H1 (cell line): ENCODE results near the gene P3H1. TPM values are rescaled to one million over a fixed set of nuclear protein-coding genes. Genes with fewer than 3 reads are reported as not detected.

ENCODE experiments used
- CTCF ChIA-PET: fragments of 300-600 bp; sonication (Branson Sonifier 250); formaldehyde crosslinking; loops from one replicate; lab custom pipeline; 2021; ENCODE audit not compliant: partially characterized antibody; lab: Charles Lee
- POLR2A ChIA-PET: fragments of 300-600 bp; sonication (Branson Sonifier 250); formaldehyde crosslinking; loops from one replicate; lab custom pipeline; 2021; ENCODE audit warnings: inconsistent platforms; ENCODE audit not compliant: partially characterized antibody; lab: Charles Lee
- DNase-seq, 2 experiments: peaks; one replicate each; pipeline versions ENCODE4 v3.0.0 to v3.0.0-alpha.2; 2010 to 2022; ENCODE audit warnings: low spot score in 2 of 2, low read depth in 1 of 2, mixed read lengths in 1 of 2
- FAIRE-seq: peaks from 2 replicates; lab custom pipeline; 2011; peaks lifted over from hg19 to GRCh38; lab: Jason Lieb, UNC
- H2AFZ ChIP-seq: 2 replicates; pipeline ENCODE4 v1.8.1; 2012; ENCODE audit warnings: low read length, inconsistent platforms
- H2AK5ac ChIP-seq: 2 replicates; pipeline ENCODE4 v1.6.1; 2013; ENCODE audit warnings: low read depth, low read length
- H2BK120ac ChIP-seq: replicated peaks from 2 replicates; pipeline ENCODE3; 2013; ENCODE audit warnings: low read depth, low read length, inconsistent platforms
- H2BK12ac ChIP-seq: 2 replicates; pipeline ENCODE4 v1.6.1; 2013; ENCODE audit warnings: low read depth, low read length
- H2BK15ac ChIP-seq: 2 replicates; pipeline ENCODE4 v1.6.1; 2013; ENCODE audit warnings: low read length
- H2BK20ac ChIP-seq: 2 replicates; pipeline ENCODE4 v1.6.1; 2013; ENCODE audit warnings: low read length
- H2BK5ac ChIP-seq: 2 replicates; pipeline ENCODE4 v1.6.1; 2013; ENCODE audit warnings: low read depth, low read length
- H3K14ac ChIP-seq: 2 replicates; pipeline ENCODE4 v1.6.1; 2013; ENCODE audit warnings: inconsistent platforms; ENCODE audit not compliant: insufficient read length
- H3K18ac ChIP-seq: 2 replicates; pipeline ENCODE4 v1.6.1; 2013; ENCODE audit warnings: low read length; ENCODE audit errors: extremely low read depth
- H3K23ac ChIP-seq: 2 replicates; pipeline ENCODE4 v1.6.1; 2013; ENCODE audit warnings: inconsistent platforms; ENCODE audit not compliant: insufficient read length
- H3K23me2 ChIP-seq: 2 replicates; pipeline ENCODE4 v1.6.1; 2013; ENCODE audit warnings: low read depth, low read length
- H3K27ac ChIP-seq: 2 replicates; pipeline ENCODE4 v1.6.1; 2011; ENCODE audit warnings: low read depth, low read length, inconsistent platforms
- H3K27me3 ChIP-seq, 4 experiments: replicated peaks in 1 of 4; 1 replicate in 1 of 4; 2 replicates in 3 of 4; pipeline versions ENCODE4 v1.6.1 to v1.8.1; 2011 to 2013; ENCODE audit warnings: low read length in 3 of 4, mild to moderate bottlenecking in 3 of 4, inconsistent platforms in 2 of 4, mixed read lengths in 2 of 4, moderate library complexity in 1 of 4; ENCODE audit not compliant: control insufficient read depth in 3 of 4, insufficient read depth in 3 of 4; ENCODE audit errors: extremely low read depth in 1 of 4
- H3K36me3 ChIP-seq, 4 experiments: 2 replicates each; pipeline versions ENCODE4 v1.6.1 to v1.8.1; 2011 to 2013; ENCODE audit warnings: mild to moderate bottlenecking in 4 of 4, low read length in 3 of 4, moderate library complexity in 2 of 4, control low read depth in 1 of 4, inconsistent platforms in 1 of 4; ENCODE audit not compliant: insufficient read depth in 4 of 4, control insufficient read depth in 2 of 4
- H3K4ac ChIP-seq: replicated peaks from 2 replicates; pipeline ENCODE3; 2013; ENCODE audit warnings: low read length, low read depth, mixed read lengths, inconsistent platforms; ENCODE audit not compliant: insufficient read length
- H3K4me1 ChIP-seq, 4 experiments: replicated peaks in 1 of 4; 1 replicate in 1 of 4; 2 replicates in 3 of 4; pipeline versions ENCODE4 v1.6.1 to v1.8.1; 2011 to 2013; ENCODE audit warnings: low read length in 3 of 4, inconsistent platforms in 2 of 4, mixed read lengths in 1 of 4; ENCODE audit not compliant: insufficient read depth in 4 of 4, control insufficient read depth in 3 of 4
- H3K4me2 ChIP-seq, 2 experiments: 2 replicates each; pipeline versions ENCODE4 v1.6.1 to v1.8.1; 2011 to 2013; ENCODE audit warnings: low read depth in 2 of 2, low read length in 2 of 2, control low read depth in 1 of 2, inconsistent platforms in 1 of 2, mild to moderate bottlenecking in 1 of 2; ENCODE audit not compliant: insufficient read depth in 1 of 2
- H3K4me3 ChIP-seq, 4 experiments: fragments of 200-600, 300-600 bp in 1 of 4; sonication (generic), shearing (Covaris generic), sonication (Bioruptor Twin) in 1 of 4; 2 replicates each; pipeline versions ENCODE4 v1.5.1 to v1.8.1; 2011 to 2016; ENCODE audit warnings: low read length in 4 of 4, low read depth in 3 of 4, control low read depth in 2 of 4, inconsistent platforms in 2 of 4, mild to moderate bottlenecking in 2 of 4, mixed read lengths in 1 of 4, moderate library complexity in 1 of 4; ENCODE audit not compliant: insufficient read depth in 2 of 4; ENCODE audit errors: extremely low read depth in 1 of 4
- H3K56ac ChIP-seq: replicated peaks from 2 replicates; pipeline ENCODE3; 2013; ENCODE audit warnings: low read depth, mild to moderate bottlenecking, mixed read lengths, low read length, inconsistent platforms; ENCODE audit not compliant: insufficient read length
- H3K79me1 ChIP-seq: 2 replicates; pipeline ENCODE4 v1.6.1; 2013; ENCODE audit warnings: low read depth, low read length, control low read depth
- H3K79me2 ChIP-seq, 2 experiments: 2 replicates each; pipeline versions ENCODE4 v1.6.1 to v1.8.1; 2012 to 2013; ENCODE audit warnings: low read length in 2 of 2, mild to moderate bottlenecking in 2 of 2, inconsistent platforms in 1 of 2; ENCODE audit not compliant: insufficient read depth in 2 of 2, control insufficient read depth in 1 of 2
- H3K9ac ChIP-seq, 4 experiments: replicated peaks in 1 of 4; 1 replicate in 1 of 4; 2 replicates in 3 of 4; pipeline versions ENCODE4 v1.6.1 to v1.8.1; 2011 to 2013; ENCODE audit warnings: low read depth in 3 of 4, low read length in 3 of 4, control low read depth in 2 of 4, mild to moderate bottlenecking in 2 of 4, moderate library complexity in 2 of 4, inconsistent platforms in 1 of 4; ENCODE audit errors: extremely low read depth in 1 of 4
- H3K9me3 ChIP-seq, 2 experiments: 2 replicates each; pipeline versions ENCODE4 v1.6.1 to v1.8.1; 2012 to 2013; ENCODE audit warnings: mild to moderate bottlenecking in 2 of 2, moderate library complexity in 2 of 2, control low read depth in 1 of 2, inconsistent platforms in 1 of 2, low read depth in 1 of 2, low read length in 1 of 2, mixed read lengths in 1 of 2; ENCODE audit not compliant: insufficient read depth in 2 of 2
- H4K20me1 ChIP-seq, 2 experiments: replicated peaks in 1 of 2; 2 replicates each; pipeline versions ENCODE3 to v1.8.1; 2011 to 2013; ENCODE audit warnings: inconsistent platforms in 2 of 2, low read length in 2 of 2, mild to moderate bottlenecking in 1 of 2; ENCODE audit not compliant: insufficient read depth in 2 of 2, control insufficient read depth in 1 of 2
- H4K5ac ChIP-seq: 2 replicates; pipeline ENCODE4 v1.6.1; 2013; ENCODE audit warnings: low read length, low read depth, mixed read lengths, inconsistent platforms; ENCODE audit not compliant: insufficient read length
- H4K8ac ChIP-seq: 2 replicates; pipeline ENCODE4 v1.8.0; 2013; ENCODE audit warnings: mild to moderate bottlenecking, moderate library complexity, low read length, inconsistent platforms; ENCODE audit not compliant: insufficient read depth; ENCODE audit errors: extremely low read depth
- H4K91ac ChIP-seq: replicated peaks from 2 replicates; pipeline ENCODE3; 2013; ENCODE audit warnings: low read length, mixed read lengths, inconsistent platforms; ENCODE audit not compliant: insufficient read length
- ATF3 ChIP-seq: IDR thresholded peaks from 2 replicates; pipeline ENCODE4 v1.6.1; 2011; ENCODE audit warnings: low read depth, mild to moderate bottlenecking, low read length; ENCODE audit not compliant: insufficient read depth
- BACH1 ChIP-seq: IDR thresholded peaks from 2 replicates; pipeline ENCODE4 v1.6.1; 2012; ENCODE audit warnings: low read length, improper control_type of control experiment
- CREB1 ChIP-seq: IDR thresholded peaks from 2 replicates; pipeline ENCODE4 v1.6.1; 2012; ENCODE audit warnings: inconsistent platforms
- FOSL1 ChIP-seq: IDR thresholded peaks from 2 replicates; pipeline ENCODE4 v1.6.1; 2011; ENCODE audit warnings: mild to moderate bottlenecking, low read depth, low read length, moderate library complexity; ENCODE audit not compliant: insufficient read depth
- GABPA ChIP-seq: IDR thresholded peaks from 2 replicates; pipeline ENCODE4 v1.6.1; 2011; ENCODE audit warnings: mild to moderate bottlenecking, low read length, moderate library complexity, borderline replicate concordance; ENCODE audit not compliant: insufficient read depth
- GTF2F1 ChIP-seq: IDR thresholded peaks from 2 replicates; pipeline ENCODE4 v1.6.1; 2012; ENCODE audit warnings: low read depth, low read length, improper control_type of control experiment, borderline replicate concordance
- MAX ChIP-seq: IDR thresholded peaks from 2 replicates; pipeline ENCODE4 v1.6.1; 2012; ENCODE audit warnings: inconsistent platforms
- NRF1 ChIP-seq: IDR thresholded peaks from 2 replicates; pipeline ENCODE4 v1.6.1; 2011; ENCODE audit warnings: mild to moderate bottlenecking, low read depth, low read length, improper control_type of control experiment
- PHF8 ChIP-seq: fragments of 200-600 bp; sonication (generic); conservative IDR thresholded peaks from 2 replicates; pipeline ENCODE4 v1.7.1; 2012; ENCODE audit warnings: low read depth, mild to moderate bottlenecking, inconsistent platforms, low read length, moderate library complexity
- SAP30 ChIP-seq: fragments of 300-600 bp; sonication (generic); IDR thresholded peaks from 2 replicates; pipeline ENCODE4 v1.7.1; 2012; ENCODE audit warnings: low read length, moderate library complexity, mild to moderate bottlenecking, inconsistent platforms; ENCODE audit not compliant: insufficient read depth, insufficient replicate concordance
- SUZ12 ChIP-seq: fragments of 200-600 bp; sonication (generic); IDR thresholded peaks from 2 replicates; pipeline ENCODE4 v1.6.1; 2012; ENCODE audit warnings: mild to moderate bottlenecking, inconsistent platforms, low read length, moderate library complexity, mixed read lengths
- TAF7 ChIP-seq: optimal IDR thresholded peaks from 2 replicates; pipeline ENCODE3; 2011; ENCODE audit warnings: low read depth, mild to moderate bottlenecking, inconsistent platforms, low read length, moderate library complexity, borderline replicate concordance
- TCF12 ChIP-seq: IDR thresholded peaks from 2 replicates; pipeline ENCODE4 v1.6.1; 2011; ENCODE audit warnings: low read depth, mild to moderate bottlenecking, low read length
- WGBS, 2 experiments: shearing (Covaris generic) in 1 of 2; methylation state at CpG; one replicate each; pipeline versions ENCODE4 v1.1.6 to v1.1.7; 2013 to 2015; ENCODE audit warnings: low lambda C conversion rate in 2 of 2, mixed read lengths in 2 of 2, inconsistent platforms in 1 of 2, low coverage in 1 of 2, missing lambda C conversion rate in 1 of 2; ENCODE audit not compliant: insufficient replicate concordance in 2 of 2, insufficient coverage in 1 of 2, insufficient read length in 1 of 2; ENCODE audit errors: extremely low coverage in 1 of 2, missing lambda C conversion rate in 1 of 2; 5-methylcytosine and 5-hydroxymethylcytosine counted together
- polyA plus RNA-seq, 7 experiments: library from polyadenylated mRNA; depleted of rRNA in 3 of 7; stranded (reverse) in 5 of 7; unstranded in 2 of 7; fragments of >200 nt in 5 of 7; fragments of 200-250 nt in 2 of 7; gene quantifications; 1 replicate in 5 of 7; 2 replicates in 1 of 7; 4 replicates in 1 of 7; pipeline versions ENCODE4 v1.2.1 to v1.2.3, GENCODE V29; 2011 to 2013; ENCODE audit warnings: missing spikeins in 2 of 7, mixed read lengths in 2 of 7
- total RNA-seq: library from RNA; stranded (reverse); fragmentation: NEBNext Ultra II Directional; extraction: Animal tissue kit (Norgen Biotek cat#: 25700); gene quantifications from 2 replicates; pipeline ENCODE4 v1.2.1, GENCODE V29; 2021

P3H1 gene
- total and polyA plus RNA-seq, 2 of the 8 experiments (the other 6 are each of a cell fraction or from before 2014, with no cell fraction given), result 58.4 to 87.5 TPM

- Histone ChIP-seq H2BK120ac (no peak overlapping the region), H4K91ac (no peak overlapping the region), H3K4me1 (peaks cover 0 to 6% (median 3%) of the 10 kb centered on the region in 4 experiments; a peak in 5 of 7 replicates), H2BK20ac (no peak overlapping the region), H3K18ac (no peak overlapping the region), H3K27ac (no peak overlapping the region), H3K79me1 (no peaks in the 10 kb centered on the region), H3K23me2 (peaks cover 5% of the 10 kb centered on the region), H2BK12ac (no peak overlapping the region), H3K4me2 (no peak overlapping the region), H3K79me2 (peaks cover 4 to 22% of the 10 kb centered on the region in 2 experiments; a peak in 3 of 4 replicates), H2AFZ (no peak overlapping the region), H3K4ac (no peak overlapping the region), H4K8ac (no peak overlapping the region), H3K9me3 (no peaks in the 10 kb centered on the region), H3K9ac (no peak overlapping the region), H2AK5ac (no peak overlapping the region), H3K14ac (no peak overlapping the region), H3K23ac (no peak overlapping the region), H4K20me1 (peaks cover 0 to 4% of the 10 kb centered on the region in 2 experiments), H3K27me3 (no peaks in the 10 kb centered on the region), H3K4me3 (no peak overlapping the region), H3K56ac (no peak overlapping the region), H2BK5ac (no peak overlapping the region), H3K36me3 (peaks cover 0 to 7% (median 2%) of the 10 kb centered on the region in 4 experiments; a peak in 2 of 8 replicates), H4K5ac (no peak overlapping the region), H2BK15ac (no peak overlapping the region)
- WGBS, 2 experiments, result 98% methylated on average over 3 of the region's 3 CpGs; no CpG with 5 or more reads in 1 of the 2 experiments
- POLR2A ChIA-PET, result interaction anchor here (0.6 kb wide), 1 partner anchor 18 kb away, joined by 3 read pairs; no protein-coding TSS in a partner anchor
- DNase-seq (no peak), FAIRE-seq (no peak)
- CTCF ChIA-PET, result interaction anchor here (0.5 to 4.6 kb wide), 5 partner anchors 8 to 201 kb away, joined by 3 to 26 read pairs (median 3); no protein-coding TSS in a partner anchor
- TF ChIP-seq TAF7, result no peak
- no peak for TF ChIP-seq TCF12
- TF ChIP-seq CREB1, result no peak
- TF ChIP-seq NRF1, result no peak
- no peak for TF ChIP-seq ATF3
- no peak for TF ChIP-seq FOSL1
- no peak for TF ChIP-seq GTF2F1
- no peak for TF ChIP-seq PHF8
- no peak for TF ChIP-seq MAX
- TF ChIP-seq SAP30, result no peak
- no peak for TF ChIP-seq BACH1
- TF ChIP-seq SUZ12, result no peak
- TF ChIP-seq GABPA, result no peak
Observed at GRCh38 chr1:42769811-42770210, 3.0 kb upstream of the P3H1 start.
